HG02840 (cell line): Measurements from ENCODE around the gene CLDN18.

Experiments used
- ATAC-seq: cut with Tn5 transposase; IDR thresholded peaks from one replicate; pipeline ENCODE4 v1.9.1; 2021; ENCODE audit warnings: mild to moderate bottlenecking, moderate library complexity, moderate number of reproducible peaks; ENCODE audit not compliant: unreplicated experiment, low FRiP score

The CLDN18 gene

DNA sequence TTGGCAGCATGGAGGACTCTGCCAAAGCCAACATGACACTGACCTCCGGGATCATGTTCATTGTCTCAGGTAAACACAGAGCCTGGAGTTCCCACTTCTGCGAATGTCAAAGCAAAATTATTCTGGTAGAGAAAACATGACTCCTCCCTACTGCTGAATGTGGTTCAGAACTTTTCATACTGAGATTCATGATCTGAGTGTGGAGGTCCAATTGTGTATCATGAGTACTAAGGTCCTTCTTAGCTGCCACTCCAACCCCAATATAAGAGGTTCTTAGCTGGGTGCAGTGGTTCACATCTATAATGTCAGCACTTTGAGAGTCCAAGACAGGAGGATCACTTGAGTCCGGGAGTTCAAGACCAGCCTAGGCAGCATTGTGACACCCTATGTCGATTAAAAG lies 13.8 kb downstream of the CLDN18 start:
- no peak for ATAC-seq

- no peak for ATAC-seq
Observed at GRCh38 chr3:138025553-138025952, 15.6 kb downstream of the CLDN18 start.

DNA sequence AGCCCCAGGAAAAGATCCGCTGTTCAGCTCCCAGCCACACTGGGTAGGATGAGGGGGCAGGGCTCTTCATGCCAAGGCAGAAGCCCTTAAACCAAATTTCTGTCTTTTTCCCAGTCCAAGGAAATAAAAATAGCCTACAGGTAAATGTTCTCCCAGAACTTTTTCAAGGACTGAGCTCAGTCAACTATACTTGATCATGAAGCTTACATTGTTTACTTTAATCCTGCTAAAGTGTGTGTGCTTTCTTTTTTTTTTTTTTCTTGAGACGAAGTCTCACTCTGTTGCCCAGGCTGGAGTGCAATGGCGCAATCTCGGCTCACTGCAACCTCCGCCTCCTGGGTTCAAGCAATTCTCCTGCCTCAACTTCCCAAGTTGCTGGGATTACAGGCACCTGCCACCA lies 17.9 kb downstream of the CLDN18 start:
- ATAC-seq = no peak

- ATAC-seq = no peak
Observed at GRCh38 chr3:138030734-138031280, 20.8 kb downstream of the CLDN18 start.

DNA sequence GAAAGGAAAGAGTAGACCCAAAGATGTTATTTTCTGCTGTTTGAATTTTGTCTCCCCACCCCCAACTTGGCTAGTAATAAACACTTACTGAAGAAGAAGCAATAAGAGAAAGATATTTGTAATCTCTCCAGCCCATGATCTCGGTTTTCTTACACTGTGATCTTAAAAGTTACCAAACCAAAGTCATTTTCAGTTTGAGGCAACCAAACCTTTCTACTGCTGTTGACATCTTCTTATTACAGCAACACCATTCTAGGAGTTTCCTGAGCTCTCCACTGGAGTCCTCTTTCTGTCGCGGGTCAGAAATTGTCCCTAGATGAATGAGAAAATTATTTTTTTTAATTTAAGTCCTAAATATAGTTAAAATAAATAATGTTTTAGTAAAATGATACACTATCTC lies 21.6 kb downstream of the CLDN18 start:
- ATAC-seq = no peak

GRCh38 chr3:138032567-138032966 lies 22.6 kb downstream of the CLDN18 start:
- no peak for ATAC-seq

DNA sequence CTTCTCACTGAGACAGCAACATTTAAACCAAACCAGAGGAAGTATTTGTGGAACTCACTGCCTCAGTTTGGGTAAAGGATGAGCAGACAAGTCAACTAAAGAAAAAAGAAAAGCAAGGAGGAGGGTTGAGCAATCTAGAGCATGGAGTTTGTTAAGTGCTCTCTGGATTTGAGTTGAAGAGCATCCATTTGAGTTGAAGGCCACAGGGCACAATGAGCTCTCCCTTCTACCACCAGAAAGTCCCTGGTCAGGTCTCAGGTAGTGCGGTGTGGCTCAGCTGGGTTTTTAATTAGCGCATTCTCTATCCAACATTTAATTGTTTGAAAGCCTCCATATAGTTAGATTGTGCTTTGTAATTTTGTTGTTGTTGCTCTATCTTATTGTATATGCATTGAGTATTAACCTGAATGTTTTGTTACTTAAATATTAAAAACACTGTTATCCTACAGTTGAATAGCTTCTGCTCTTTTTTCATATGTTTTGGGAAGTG lies 23.3 kb downstream of the CLDN18 start:
- no peak for ATAC-seq

DNA sequence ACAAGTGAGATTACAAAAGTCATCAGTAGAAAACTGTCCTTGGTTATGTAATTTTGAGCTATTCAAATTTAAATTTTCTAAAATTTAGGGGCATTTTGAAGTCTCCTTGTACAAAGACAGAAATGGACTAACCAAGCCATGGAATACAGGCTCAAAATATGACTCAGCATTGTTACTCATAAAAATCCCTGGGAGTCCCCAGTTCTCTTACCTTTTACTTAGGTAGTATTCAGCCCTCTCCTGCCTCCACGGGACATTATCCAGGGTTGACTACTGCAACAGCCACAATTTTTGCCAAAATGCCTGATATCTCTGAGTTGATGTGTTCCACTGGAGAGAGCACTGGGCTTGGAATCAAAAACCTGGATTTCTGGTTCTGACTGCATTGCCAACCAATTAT lies 25.0 kb downstream of the CLDN18 start:
- ATAC-seq = no peak

- no peak for ATAC-seq
Observed at GRCh38 chr3:138036572-138036971, 26.6 kb downstream of the CLDN18 start.

DNA sequence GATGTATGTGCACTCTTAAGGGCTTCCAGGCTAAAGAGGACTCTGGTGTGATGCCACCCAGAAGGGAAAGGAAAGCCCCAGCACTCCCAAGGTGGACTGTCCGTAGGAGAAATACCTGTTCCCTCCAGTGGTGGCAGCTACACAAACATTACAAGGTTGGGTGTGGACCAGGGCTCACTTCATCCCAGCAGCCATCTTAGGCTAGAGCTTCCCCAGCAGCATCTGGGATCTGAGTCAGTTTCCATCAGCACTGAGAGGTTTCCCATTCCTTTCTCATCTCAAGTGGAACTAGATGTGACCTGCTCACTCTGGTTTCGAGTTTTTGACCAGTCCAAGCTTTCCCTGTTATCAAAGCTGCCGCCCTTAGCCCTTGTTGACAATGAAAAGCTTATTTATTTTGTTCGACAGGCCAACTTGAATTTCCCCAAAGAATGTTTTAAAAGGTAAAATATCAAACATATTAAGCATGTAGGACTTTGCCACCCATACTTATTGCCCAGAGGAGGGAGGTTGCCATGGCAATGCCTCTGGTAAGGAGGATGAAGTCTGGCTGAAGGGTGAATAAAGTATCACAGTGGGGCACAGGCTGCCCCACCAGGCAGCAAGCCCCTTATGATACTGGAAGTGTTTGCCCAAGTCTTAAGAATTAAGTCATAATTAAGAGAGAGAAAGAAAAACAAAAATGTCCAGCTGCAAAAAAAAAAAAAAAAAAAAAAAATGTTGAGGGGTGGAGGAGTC lies 28.9 kb downstream of the CLDN18 start:
- ATAC-seq = no peak

- ATAC-seq = no peak
Observed at GRCh38 chr3:138042043-138042442, 32.1 kb downstream of the CLDN18 start.

DNA sequence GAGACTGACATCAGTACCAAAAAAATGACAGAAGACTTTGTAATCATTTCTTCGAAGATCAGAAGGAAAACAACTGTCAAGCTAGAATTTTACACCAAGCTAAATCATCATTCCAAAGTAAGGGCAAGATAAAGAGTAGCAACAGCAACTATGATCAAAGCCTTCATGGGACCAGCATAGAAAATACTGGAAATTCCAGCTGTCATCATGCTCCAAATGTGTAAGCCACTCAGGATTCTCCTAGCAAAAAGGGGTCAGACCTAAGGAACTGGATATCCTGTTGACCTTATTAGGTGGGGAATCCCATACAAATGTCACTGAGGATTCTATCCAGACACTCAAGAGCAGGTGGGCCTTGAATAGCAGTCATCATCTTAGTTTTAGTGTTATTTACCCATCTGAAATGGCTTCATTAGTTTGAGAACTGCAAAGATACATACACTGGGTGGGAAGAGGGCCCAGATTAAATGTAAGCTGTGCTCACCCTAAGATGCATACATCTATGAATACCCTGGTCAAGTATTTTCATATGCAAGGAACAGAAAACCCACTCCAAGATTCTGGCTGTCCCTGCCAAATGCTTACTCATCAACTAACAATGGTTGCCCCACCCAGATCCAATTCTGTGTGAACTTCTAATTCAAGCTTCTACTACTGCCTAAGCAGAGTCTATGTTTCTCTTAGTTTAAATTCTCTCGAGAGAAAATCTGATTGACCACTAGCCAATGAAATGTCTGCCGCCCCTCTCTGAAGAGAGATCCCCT lies 33.5 kb downstream of the CLDN18 start:
- ATAC-seq = no peak

DNA sequence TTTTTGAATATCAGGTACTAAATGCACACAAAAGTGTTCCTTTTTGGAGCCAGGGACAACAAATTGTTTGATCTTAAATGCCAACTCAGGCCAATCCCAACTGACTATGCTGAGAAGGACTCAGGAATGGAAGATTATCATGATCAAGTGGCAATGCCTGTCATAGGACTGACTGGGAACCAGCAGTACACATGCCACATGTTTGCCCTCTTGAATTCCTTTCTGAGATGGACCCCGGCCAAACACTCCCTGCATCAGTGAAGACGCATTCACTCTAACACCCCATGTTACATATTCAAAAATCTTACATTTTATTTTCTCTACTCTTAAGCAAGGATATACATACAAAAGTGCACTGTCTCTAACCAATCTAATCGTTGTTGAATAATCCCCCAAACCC lies 36.1 kb downstream of the CLDN18 start:
- ATAC-seq = no peak

DNA sequence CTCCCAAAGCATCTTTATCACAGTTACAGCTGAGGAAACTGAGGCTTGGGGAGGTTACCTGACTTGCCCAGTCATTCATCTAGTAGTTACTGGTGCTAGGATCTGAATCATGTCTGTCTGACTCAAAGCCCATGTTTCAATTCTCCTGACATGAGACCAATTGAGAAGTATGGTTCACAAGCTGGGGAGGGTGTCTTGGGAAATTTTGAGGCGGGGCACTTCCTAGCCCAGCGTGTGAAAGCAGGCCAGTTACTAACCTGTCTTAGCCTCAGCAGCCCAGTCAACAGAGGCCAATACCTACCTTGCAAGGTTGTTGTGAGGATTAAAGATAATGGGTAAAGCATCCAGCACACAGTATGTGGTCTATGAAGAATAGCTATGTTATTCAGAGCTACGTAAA lies 37.0 kb downstream of the CLDN18 start:
- ATAC-seq = peak; percentile 59

- no peak for ATAC-seq
Observed at GRCh38 chr3:138047596-138048158, 37.7 kb downstream of the CLDN18 start.

DNA sequence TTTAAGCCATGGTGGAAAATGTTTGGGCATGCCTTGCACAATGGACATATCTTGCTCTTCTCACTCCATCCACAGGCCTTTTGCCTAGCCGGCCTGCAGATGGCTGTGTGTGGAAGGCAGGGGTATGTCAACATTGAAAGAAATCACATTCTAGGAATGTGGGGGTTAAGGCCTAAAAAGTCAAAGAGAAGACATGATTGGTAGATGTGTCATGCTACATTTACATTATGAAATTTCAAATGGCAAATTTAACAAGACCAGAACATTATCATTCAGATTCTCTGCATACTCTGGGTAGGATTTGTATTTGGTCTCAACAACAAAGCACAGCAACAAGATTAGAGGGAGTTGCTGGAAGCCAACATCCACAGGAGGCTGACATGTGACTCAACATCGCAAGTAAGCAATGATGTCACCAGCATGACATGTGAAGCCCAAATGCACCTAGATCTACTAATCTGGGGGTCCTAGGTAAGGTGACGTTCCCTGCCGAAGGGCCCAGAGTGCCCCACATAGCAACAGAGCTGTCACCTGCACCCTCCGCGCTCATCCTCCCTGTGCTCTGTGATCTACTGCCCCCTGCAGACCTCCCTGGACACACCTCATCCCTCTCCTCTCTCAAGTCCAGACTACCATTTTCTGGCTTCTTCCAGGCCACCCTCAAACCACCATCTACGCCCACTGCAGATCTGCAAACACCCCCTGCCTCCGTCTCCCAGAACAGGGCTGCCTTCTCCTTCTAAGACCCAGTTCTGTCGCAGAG lies 39.4 kb downstream of the CLDN18 start:
- no peak for ATAC-seq

GRCh38 chr3:138051947-138052802 lies 42.2 kb downstream of the CLDN18 start:
- ATAC-seq = peak; percentile 69

DNA sequence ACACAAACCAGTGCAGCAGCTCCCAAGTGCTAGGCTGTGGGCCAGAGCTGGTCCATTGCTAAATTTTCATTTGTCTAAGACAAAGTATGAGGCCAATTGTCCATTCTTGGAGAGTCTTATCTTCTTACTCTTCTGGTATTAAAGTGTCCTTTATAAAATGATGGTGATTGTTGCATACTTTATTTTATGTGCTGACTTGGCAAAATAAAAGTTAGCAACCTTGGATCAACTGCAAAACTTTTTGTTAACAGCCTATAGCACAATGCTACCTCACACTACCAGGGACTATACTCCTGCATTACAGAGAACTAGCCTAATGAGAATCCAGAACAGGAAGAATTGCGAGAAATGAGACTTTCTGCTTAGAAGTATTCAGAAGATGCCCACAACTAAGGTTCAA lies 44.1 kb downstream of the CLDN18 start:
- ATAC-seq = no peak

- ATAC-seq = no peak
Observed at GRCh38 chr3:138057384-138057783, 47.4 kb downstream of the CLDN18 start.

GRCh38 chr3:138059261-138059660 lies 49.3 kb downstream of the CLDN18 start:
- no peak for ATAC-seq
